Parathyroid adenoma (tissue), 2 donors: Measurements from ENCODE around the gene ZNF100.
"Not testable (repeated sequence)": the region's sequence is repeated elsewhere in the genome, so short reads cannot be mapped to it uniquely, and the experiment has no call there.

Experiments
- H2AFZ ChIP-seq: fragments of 300-600 bp; sonication (generic); one replicate; pipeline ENCODE4 v1.7.0; 2017; ENCODE audit warnings: antibody characterized with exemption, mild to moderate bottlenecking
- H3K27ac ChIP-seq: fragments of 300-600 bp; sonication (generic); one replicate; pipeline ENCODE4 v1.7.0; 2017
- H3K27me3 ChIP-seq: fragments of 300-600 bp; sonication (generic); one replicate; pipeline ENCODE4 v1.7.0; 2017; ENCODE audit warnings: low read length; ENCODE audit not compliant: control insufficient read depth, insufficient read depth
- H3K36me3 ChIP-seq: fragments of 300-600 bp; sonication (generic); one replicate; pipeline ENCODE4 v1.7.0; 2017; ENCODE audit warnings: low read length; ENCODE audit not compliant: control insufficient read depth, insufficient read depth
- H3K4me1 ChIP-seq: fragments of 300-600 bp; sonication (generic); one replicate; pipeline ENCODE4 v1.7.0; 2017; ENCODE audit warnings: control low read depth
- H3K4me2 ChIP-seq: fragments of 300-600 bp; sonication (generic); one replicate; pipeline ENCODE4 v1.7.0; 2017; ENCODE audit warnings: low read length
- H3K4me3 ChIP-seq: fragments of 300-600 bp; sonication (generic); one replicate; pipeline ENCODE4 v1.7.0; 2017; ENCODE audit warnings: low read depth, low read length
- H3K79me2 ChIP-seq: fragments of 300-600 bp; sonication (generic); one replicate; pipeline ENCODE4 v1.7.0; 2017; ENCODE audit warnings: control low read depth
- H3K9ac ChIP-seq: fragments of 300-600 bp; sonication (generic); one replicate; pipeline ENCODE4 v1.7.0; 2017; ENCODE audit warnings: mild to moderate bottlenecking
- H3K9me3 ChIP-seq: fragments of 300-600 bp; sonication (generic); one replicate; pipeline ENCODE4 v1.7.0; 2017; ENCODE audit warnings: low read length; ENCODE audit not compliant: control insufficient read depth
- TF ChIP-seq, protein P1 (sequence below): fragments of 300-600 bp; sonication (generic); IDR thresholded peaks from one replicate; pipeline ENCODE4 v1.7.0; 2017; ENCODE audit warnings: antibody characterized with exemption, mild to moderate bottlenecking
- donor health status: primary hyperparathyroidism.

The ZNF100 gene

GRCh38 chr19:21765151-21765550, 2.2 kb downstream of the ZNF100 start:
- Histone ChIP-seq H3K9me3 (no peaks in the 10 kb centered on the region), H2AFZ (no peak overlapping the region), H3K36me3 (no peaks in the 10 kb centered on the region), H3K27me3 (no peaks in the 10 kb centered on the region), H3K79me2 (peaks cover 6% of the 10 kb centered on the region), H3K4me3 (no peak overlapping the region), H3K4me1 (peaks cover 4% of the 10 kb centered on the region), H3K9ac (no peak overlapping the region), H3K27ac (no peak overlapping the region), H3K4me2 (no peak overlapping the region)
- TF ChIP-seq, protein P1, sequence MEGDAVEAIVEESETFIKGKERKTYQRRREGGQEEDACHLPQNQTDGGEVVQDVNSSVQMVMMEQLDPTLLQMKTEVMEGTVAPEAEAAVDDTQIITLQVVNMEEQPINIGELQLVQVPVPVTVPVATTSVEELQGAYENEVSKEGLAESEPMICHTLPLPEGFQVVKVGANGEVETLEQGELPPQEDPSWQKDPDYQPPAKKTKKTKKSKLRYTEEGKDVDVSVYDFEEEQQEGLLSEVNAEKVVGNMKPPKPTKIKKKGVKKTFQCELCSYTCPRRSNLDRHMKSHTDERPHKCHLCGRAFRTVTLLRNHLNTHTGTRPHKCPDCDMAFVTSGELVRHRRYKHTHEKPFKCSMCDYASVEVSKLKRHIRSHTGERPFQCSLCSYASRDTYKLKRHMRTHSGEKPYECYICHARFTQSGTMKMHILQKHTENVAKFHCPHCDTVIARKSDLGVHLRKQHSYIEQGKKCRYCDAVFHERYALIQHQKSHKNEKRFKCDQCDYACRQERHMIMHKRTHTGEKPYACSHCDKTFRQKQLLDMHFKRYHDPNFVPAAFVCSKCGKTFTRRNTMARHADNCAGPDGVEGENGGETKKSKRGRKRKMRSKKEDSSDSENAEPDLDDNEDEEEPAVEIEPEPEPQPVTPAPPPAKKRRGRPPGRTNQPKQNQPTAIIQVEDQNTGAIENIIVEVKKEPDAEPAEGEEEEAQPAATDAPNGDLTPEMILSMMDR: no peak

- H3K9ac ChIP-seq, H3K4me1 ChIP-seq, H3K4me2 ChIP-seq, H3K9me3 ChIP-seq, H3K27me3 ChIP-seq, H3K36me3 ChIP-seq, H3K4me3 ChIP-seq, H2AFZ ChIP-seq, H3K27ac ChIP-seq, H3K79me2 ChIP-seq: not testable (repeated sequence)
Measured at GRCh38 chr19:21761547-21761946, 5.8 kb downstream of the ZNF100 start.

DNA sequence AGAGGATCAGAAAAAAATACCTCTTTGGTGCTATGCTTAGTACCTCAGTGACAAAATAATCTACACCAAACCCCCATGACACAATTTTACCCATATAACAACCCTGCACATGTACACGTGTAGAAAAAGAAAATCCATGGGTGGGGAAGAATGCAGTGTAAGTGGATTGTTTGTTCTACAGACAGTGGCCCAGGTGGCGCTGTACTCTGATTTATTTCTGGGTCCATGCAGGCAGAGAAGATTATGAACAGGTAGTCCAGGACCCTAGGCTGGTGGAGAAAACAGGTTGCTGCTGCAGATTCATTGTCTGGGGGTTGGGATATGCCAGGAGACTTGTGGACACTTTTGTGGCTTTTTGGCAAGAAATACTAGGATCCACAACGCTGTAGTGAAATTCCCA, 9.1 kb downstream of the ZNF100 start:
- Histone ChIP-seq H3K27me3 (no peaks in the 10 kb centered on the region), H3K27ac (no peak overlapping the region), H2AFZ (no peak overlapping the region), H3K4me1 (no peaks in the 10 kb centered on the region), H3K9me3 (no peaks in the 10 kb centered on the region), H3K4me3 (no peak overlapping the region), H3K36me3 (no peaks in the 10 kb centered on the region), H3K4me2 (no peak overlapping the region), H3K79me2 (peaks cover 12% of the 10 kb centered on the region), H3K9ac (no peak overlapping the region)
- TF ChIP-seq, protein P1: no peak

DNA sequence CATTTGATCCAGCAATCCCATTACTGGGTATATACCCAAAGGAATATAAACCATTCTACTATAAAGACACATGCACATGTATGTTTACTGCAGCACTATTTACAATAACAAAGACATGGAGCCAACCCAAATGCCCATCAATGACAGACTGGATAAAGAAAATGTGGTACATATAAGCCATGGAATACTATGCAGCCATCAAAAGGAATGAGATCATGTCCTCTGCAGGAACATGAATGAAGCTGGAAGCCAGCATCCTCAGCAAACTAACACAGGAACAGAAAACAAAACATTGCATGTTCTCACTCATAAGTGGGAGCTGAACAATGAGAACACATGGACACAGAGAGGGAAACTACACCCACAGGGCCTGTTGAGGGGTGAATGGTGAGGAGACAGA, 11.8 kb downstream of the ZNF100 start:
- H3K36me3 ChIP-seq, H3K4me2 ChIP-seq, H3K9me3 ChIP-seq, H3K27me3 ChIP-seq, H3K9ac ChIP-seq, H3K4me3 ChIP-seq, H3K4me1 ChIP-seq, H2AFZ ChIP-seq, H3K27ac ChIP-seq: not testable (repeated sequence)
- H3K79me2 ChIP-seq: peaks cover 12% of the 10 kb centered on the region

- H3K27me3 ChIP-seq: no peaks in the 10 kb centered on the region
- no peak overlapping the region for H3K4me3 ChIP-seq
- H3K9me3 ChIP-seq: no peaks in the 10 kb centered on the region
- H3K27ac ChIP-seq: no peak overlapping the region
- H3K36me3 ChIP-seq: no peaks in the 10 kb centered on the region
- TF ChIP-seq, protein P1: no peak
- peaks cover 18% of the 10 kb centered on the region for H3K79me2 ChIP-seq
- no peak overlapping the region for H3K4me2 ChIP-seq
- H2AFZ ChIP-seq: no peak overlapping the region
- no peaks in the 10 kb centered on the region for H3K4me1 ChIP-seq
- no peak overlapping the region for H3K9ac ChIP-seq
Measured at GRCh38 chr19:21751384-21751783, 16.0 kb downstream of the ZNF100 start.

DNA sequence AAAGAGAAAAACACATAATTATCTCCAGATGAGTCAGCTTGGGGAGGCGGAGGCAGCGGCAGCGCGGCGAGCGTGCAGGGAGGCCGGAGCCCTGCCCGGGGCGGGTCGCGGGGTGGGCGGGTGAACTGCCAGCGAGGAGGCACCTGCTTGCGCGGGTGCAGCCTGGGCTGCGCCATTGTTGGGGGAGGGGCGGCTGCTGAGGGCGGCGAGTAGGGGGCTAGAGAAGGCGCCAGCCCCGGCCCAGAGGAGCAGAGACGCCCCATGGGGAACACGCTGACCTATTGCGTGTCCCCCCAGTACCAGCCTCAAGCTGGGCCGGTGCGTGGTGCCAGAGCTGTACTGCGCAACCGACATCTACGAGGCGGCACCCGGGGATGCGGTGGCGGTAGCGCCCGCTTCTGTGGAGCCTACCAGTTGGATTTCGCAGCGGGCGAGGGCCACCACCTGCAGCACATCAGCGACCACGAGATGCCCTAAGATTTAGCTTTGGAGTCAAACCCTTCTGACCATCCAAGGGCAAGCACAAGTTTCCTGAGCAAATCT, 16.7 kb downstream of the ZNF100 start:
- Histone ChIP-seq H3K4me2 (no peak overlapping the region), H3K36me3 (no peaks in the 10 kb centered on the region), H3K27ac (no peak overlapping the region), H3K79me2 (peaks cover 15% of the 10 kb centered on the region), H3K9me3 (no peaks in the 10 kb centered on the region), H3K27me3 (no peaks in the 10 kb centered on the region), H3K9ac (no peak overlapping the region), H3K4me1 (no peaks in the 10 kb centered on the region), H2AFZ (no peak overlapping the region), H3K4me3 (no peak overlapping the region)
- TF ChIP-seq, protein P1: no peak
